SH-SY5Y (cell line): Measurements from ENCODE around the gene EYA2.

Source experiments
- GATA2 ChIP-seq: IDR thresholded peaks from 2 replicates; pipeline ENCODE4 v1.6.1; 2011; ENCODE audit warnings: mild to moderate bottlenecking, low read depth, low read length
- GATA3 ChIP-seq: IDR thresholded peaks from 2 replicates; pipeline ENCODE4 v1.6.1; 2011; ENCODE audit warnings: low read depth, mild to moderate bottlenecking, low read length, moderate library complexity

DNA sequence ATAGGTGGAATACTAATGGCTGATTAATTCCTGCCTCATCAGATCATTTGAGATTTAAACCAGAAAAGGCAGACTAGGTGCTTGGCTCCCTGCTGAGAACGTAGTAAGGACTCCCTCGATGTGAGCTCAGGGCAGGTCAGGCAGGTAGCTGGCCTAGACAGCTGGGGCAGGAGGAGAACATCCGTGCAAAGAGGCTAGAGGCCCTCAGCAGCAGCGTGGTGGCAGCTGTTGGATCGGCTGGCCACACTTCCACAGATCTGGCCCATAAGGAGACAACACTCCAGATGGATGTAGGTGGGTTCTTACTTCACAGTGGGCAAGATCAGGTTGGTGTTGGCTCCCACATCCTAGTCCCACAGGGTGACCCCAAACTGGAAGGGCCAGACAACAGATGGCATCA is 38.5 kb downstream of the EYA2 start:
- TF ChIP-seq GATA2 (no peak), GATA3 (no peak)
